CMK (cell line): ENCODE results near the gene TBC1D9.

Source experiments
- DNase-seq: peaks from one replicate; pipeline ENCODE4 v3.0.0-alpha.2; 2010; ENCODE audit warnings: low read depth

TBC1D9 gene

DNA sequence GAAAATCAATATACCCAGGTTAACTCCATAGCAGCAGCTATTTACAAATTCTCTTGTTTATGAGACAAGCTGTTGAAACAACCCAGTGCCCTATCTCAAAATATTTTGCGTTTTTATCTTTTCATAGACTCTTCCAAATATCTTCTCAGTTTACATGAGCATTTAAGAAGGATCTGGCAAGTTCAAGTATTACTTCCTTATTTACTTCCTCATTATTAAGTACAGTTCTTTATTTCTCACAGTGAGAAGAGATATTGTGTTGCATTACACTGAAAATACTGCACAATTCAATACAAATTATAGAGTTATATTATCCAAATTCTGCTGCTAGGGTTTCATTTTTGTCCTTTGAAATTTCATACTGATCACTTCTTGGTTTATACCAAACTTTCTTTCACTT is 143.8 kb downstream of the TBC1D9 start:
- DNase-seq, result no peak

DNA sequence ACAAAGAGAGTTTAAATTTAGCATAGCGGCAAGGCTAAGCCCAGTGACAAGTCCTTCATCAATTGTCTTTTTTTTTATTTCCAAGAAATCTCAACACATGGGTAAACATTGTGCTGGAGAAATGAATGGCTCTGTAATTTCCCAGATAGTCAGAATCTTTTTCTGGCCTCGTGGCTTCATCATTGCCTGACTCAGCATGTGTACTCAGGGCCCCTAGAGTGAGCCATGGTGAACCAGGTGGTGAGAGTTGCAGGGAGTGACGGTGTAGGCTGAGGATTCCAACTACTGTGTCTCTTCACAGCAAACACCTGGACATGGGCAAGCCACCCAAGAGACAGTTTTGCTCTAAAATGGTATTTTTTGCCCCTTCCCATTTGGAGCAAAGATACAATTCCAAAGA is 144.3 kb downstream of the TBC1D9 start:
- no peak for DNase-seq

DNA sequence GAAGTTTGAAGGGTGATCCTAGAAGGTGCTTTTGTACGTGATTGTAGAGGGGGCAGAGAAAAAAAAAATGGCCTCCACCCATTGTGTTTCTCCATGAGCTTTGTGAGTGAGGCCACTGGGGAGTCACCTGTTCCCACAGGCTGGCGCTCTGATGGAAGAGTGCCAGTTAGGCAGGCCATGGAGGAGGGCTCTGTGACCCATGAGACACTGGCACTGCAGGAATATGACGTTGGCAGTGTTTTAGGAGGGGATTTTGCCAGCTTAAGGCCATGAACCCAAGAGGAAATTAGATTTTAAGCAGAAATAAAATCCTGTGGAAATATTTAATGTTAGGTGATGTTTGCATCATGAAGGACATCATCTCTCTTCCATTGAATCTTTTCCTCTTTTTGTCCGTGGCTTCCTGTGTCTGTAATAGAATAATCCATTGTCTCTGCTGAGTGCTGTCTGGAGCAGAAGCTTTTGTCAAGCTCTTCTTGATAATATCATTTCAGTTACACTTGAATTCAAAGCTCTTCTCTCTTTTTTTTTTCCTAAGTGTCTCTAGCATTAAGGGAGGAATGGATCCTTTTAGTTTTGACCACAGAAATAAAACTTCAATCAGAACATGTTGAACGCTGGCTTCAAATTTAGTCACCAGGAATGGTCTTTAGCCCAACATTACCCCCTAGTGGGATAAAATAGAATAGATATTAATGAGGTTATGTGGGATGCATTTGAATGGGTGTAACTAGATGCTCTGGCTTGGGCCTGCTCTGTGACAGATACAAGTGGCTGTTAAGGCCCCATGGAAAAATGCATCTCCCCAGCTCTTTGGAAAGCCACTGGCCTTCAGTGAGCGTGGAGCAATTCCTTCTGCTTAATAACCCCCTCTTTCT is 146.4 kb downstream of the TBC1D9 start:
- DNase-seq, result no peak

DNA sequence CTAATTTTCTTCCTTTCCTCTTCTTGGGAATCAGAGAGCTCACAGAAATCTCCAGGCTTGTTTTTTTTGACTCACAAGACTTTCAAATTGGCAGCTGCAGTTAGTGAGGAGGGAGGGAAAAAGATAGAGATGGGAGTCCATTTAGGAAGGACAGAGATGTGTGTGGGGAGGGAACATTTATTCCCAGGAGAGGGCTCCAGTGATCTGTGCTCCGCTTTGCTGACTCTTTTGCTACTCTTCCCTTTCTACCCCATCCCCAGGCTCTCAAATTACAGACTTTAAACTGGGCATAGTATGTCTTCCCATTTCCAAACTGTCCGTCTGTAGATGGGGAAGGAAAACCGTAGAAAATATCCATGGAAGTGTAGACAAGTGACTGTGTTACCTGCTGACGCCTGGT is 148.3 kb downstream of the TBC1D9 start:
- DNase-seq, result no peak

DNA sequence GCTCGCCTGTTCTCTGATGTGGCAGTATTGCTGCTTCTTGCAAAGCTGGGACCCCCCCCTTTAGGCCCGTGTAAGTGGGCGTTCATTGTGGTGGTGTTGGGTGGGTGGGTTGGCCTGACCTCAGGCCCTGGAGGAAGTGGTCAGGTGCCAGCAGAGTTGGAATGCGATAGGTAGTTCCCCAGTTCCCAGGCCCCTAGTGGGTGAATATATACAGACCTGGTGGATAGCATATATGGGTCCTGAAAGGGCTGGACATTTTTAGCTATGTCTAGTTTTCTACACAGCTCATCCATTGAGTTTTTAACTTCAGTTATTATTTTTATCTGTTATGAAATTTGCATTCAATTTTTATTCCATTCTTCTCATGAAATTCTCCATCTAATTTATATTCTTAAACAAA is 151.6 kb downstream of the TBC1D9 start:
- DNase-seq, result no peak

DNA sequence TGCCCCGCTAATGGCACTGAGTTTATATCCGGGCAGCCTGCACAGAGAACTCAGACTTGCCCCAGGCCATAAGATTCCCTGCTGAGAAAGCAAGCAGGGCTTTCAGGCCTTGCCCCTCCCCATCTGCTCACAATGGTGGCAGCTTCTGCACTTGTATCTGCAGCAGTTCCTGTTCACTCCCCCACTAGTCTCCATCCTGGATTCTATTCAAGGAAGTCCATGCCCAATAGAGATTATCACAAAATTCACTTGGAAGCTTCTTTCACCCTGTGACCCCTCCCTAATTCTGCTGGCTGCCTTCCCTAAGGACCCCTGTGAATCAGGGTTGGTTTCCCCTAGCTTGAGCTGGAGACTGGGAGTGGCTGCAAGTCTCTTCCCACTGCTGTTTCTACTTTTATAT is 152.9 kb downstream of the TBC1D9 start:
- no peak for DNase-seq

DNA sequence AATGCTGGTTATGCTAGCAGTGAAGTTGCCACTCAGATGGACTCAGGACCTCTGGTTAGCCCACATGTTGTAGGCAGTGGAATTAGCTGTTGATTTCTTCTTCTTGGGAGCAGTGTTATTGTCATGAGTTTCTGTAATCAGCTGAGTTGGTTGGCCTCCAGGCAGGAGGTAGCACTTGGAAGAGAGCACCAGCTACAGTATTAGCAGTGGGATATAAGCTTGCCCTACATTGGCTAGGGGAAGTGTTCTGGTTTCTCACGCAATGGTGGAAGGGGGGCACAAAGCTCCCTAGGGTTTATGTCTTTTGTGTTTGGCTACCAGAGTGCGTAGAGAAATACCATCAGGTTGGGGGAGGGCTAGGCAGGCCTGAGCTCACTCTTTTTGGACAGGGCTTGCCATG is 153.5 kb downstream of the TBC1D9 start:
- no peak for DNase-seq

DNA sequence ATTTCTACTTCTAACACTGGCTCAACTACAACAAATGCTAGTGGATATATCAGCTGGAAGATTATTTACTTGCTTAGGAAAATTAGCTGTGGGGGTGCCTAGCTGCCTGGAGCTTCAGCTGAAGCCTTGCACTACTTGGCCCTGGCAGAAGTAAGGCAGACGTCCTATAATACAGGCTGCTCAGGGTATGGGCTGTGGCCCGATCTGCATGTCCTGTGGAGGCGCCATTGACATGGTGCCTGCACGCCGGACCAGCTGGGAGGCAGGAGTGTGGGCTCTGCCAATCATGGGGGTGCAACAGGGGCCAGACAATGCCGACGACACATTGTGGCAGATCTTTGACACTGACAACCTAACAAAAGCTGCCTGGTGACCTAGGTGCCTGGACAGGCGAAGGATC is 155.8 kb downstream of the TBC1D9 start:
- no peak for DNase-seq

DNA sequence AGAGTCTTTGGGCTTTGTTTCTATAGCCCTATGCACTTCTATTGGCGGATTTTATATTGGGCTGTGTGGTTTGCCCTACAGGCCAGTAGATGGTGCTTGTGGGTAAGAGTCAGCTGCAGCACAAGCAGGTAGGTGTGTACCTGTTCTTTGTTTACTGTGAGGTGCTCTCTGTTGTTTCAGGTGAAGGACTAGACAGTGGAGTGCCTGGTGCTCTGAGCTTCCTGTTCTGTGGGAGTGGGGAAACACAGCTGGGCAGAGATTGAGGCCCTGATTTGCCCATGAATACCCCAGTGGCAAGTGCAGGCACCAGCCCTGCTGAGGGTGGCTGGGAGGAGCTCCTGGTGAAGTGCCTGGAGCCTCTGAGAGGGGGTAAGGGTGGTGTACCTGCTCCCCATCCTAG is 161.1 kb downstream of the TBC1D9 start:
- no peak for DNase-seq

DNA sequence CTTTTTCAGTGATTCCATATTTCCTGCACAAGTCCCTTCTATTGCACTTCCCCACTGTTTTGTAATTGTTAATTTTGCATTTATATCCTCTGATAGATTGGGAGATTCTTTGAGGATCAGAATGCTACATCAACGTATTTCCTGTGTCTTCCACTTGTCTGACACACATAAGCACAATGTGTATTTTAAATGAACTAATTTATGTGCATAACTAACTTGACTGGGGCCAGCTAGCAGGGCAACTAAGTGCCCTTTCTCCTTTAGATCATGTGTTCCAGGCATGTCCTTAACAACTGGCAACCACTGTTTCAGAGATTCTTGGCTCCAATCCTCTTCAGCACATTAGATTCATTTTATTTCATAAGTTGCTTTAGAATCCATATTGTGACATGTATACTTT is 171.7 kb downstream of the TBC1D9 start:
- DNase-seq, result no peak

DNA sequence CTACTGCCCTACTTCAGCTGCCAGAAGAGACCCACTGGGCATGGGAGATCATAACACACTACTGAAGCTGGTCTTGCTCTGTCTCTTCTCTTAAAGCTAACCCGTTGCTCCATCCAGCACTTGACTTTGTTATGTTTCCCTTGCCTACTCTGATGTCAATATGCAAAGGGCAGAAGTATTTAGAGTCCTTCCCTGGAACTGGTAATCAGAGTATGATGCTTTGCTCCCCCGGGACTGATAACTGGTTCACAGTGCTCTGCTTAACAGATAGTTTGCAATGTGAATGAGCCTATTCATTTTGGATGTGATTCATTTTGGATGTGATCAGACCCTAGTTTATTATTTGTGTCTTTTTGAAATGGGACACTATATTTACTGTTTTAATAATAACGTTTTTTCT is 175.1 kb downstream of the TBC1D9 start:
- no peak for DNase-seq

DNA sequence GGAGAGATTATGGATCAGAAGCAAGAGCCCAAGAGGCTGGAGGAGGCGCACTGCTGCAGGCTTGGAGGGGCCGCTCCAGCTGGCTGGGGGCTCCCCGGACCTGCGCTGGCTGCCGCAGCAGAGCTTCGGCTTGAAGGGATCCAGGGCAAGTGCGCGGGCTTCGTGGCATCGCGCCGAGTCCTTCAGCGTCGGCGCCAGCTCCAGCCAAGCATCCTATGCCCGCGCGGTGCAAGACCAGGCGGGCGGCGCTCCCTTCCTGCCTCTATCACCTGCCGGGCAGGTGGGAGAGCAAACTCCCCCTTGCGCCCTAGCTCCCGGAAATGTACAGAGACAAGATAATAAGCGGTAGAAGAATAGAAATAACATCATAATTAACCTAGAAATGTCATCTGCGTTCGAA is 176.9 kb downstream of the TBC1D9 start:
- DNase-seq, result no peak

DNA sequence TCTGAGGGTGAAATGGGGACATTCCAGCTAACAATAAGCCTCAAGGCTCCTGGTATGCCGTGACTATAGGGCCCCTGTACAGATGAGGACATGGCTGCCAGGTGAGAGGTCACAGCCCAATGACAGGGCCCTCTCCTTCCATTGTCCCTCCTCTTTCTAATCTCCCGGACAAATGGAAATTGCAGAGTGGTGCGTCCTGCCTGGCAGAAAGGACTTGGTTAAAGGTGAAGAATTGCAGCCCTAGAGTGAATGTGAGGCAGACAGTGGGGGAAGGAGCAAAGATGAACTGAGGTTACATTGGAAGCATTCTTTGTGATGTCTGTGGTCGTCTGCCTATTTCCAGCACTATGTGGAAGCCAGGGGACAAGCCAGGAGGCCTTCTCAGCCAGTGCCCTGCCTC is 180.7 kb downstream of the TBC1D9 start:
- no peak for DNase-seq

DNA sequence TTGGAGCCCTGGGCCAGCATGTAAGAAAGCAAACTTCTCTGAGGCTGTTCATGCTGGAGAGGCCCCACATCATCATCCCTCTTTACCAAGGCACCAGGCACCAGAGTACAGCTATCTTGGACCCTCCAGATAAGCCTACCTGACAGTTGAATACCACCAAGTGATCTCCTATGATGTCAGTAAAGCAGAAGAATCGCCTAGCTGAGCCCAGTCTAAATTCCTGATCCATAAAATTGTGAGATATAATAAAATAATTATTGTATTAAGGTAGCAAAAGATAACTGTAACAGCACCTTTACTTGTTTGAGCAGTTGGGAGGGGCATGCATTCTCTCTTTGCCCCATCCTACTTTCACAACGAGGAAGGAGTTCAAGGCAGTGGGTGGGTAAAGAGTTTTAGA is 184.6 kb downstream of the TBC1D9 start:
- DNase-seq, result no peak
